CD14-positive monocyte (primary cell): ENCODE results near the gene XXYLT1. TPM values are rescaled to one million over a fixed set of nuclear protein-coding genes. Genes with fewer than 3 reads are reported as not detected.
A peak's percentile ranks its signal among the peaks of the same experiment; 100 is the strongest.
"Not testable (repeated sequence)": the region's sequence is repeated elsewhere in the genome, so short reads cannot be mapped to it uniquely, and the experiment has no call there.

Experiments
- DNase-seq, 3 donors: peaks; one replicate each; pipeline ENCODE4 v3.0.0-alpha.2; 2011 to 2022
- H2AFZ ChIP-seq: 2 replicates; pipeline ENCODE4 v1.6.0; 2012; ENCODE audit warnings: mild to moderate bottlenecking, low read depth, low read length, inconsistent platforms; ENCODE audit not compliant: insufficient read depth, poor library complexity, severe bottlenecking
- H3K27ac ChIP-seq, 2 donors: 1 replicate in 1 of 2; 2 replicates in 1 of 2; pipeline ENCODE4 v1.5.1; 2012 to 2013; ENCODE audit warnings: low read length in 2 of 2, control low read depth in 1 of 2, inconsistent platforms in 1 of 2, low read depth in 1 of 2, mild to moderate bottlenecking in 1 of 2
- H3K27me3 ChIP-seq, 2 donors: one replicate each; pipeline versions ENCODE4 v1.6.0 to v1.6.1; 2011 to 2013; ENCODE audit warnings: low read length in 2 of 2; ENCODE audit not compliant: control insufficient read depth in 2 of 2, insufficient read depth in 2 of 2
- H3K36me3 ChIP-seq, 2 donors: replicated peaks in 1 of 2; 1 replicate in 1 of 2; 2 replicates in 1 of 2; pipeline versions ENCODE4 v1.5.1 to v1.6.1; 2012 to 2013; ENCODE audit warnings: low read length in 2 of 2, control low read depth in 1 of 2, inconsistent platforms in 1 of 2, mild to moderate bottlenecking in 1 of 2; ENCODE audit not compliant: insufficient read depth in 2 of 2, control insufficient read depth in 1 of 2
- H3K4me1 ChIP-seq, 2 donors: 1 replicate in 1 of 2; 2 replicates in 1 of 2; pipeline versions ENCODE4 v1.5.1 to v1.6.1; 2012 to 2013; ENCODE audit warnings: low read length in 2 of 2, control low read depth in 1 of 2, inconsistent platforms in 1 of 2, mild to moderate bottlenecking in 1 of 2, moderate library complexity in 1 of 2; ENCODE audit not compliant: insufficient read depth in 2 of 2, control insufficient read depth in 1 of 2
- H3K4me2 ChIP-seq: replicated peaks from 2 replicates; pipeline ENCODE3; 2012; ENCODE audit warnings: low read length, moderate library complexity, mild to moderate bottlenecking; ENCODE audit not compliant: poor library complexity, severe bottlenecking; ENCODE audit errors: extremely low read depth
- H3K4me3 ChIP-seq, 3 experiments: fragments of 200-600 bp in 1 of 3; sonication (generic) in 1 of 3; replicated peaks in 1 of 3; 1 replicate in 2 of 3; 2 replicates in 1 of 3; pipeline ENCODE4 v1.5.1; 2011 to 2013; ENCODE audit warnings: low read length in 3 of 3, mild to moderate bottlenecking in 3 of 3, control low read depth in 2 of 3, low read depth in 2 of 3, inconsistent platforms in 1 of 3, moderate library complexity in 1 of 3
- H3K79me2 ChIP-seq: 2 replicates; pipeline ENCODE4 v1.6.0; 2012; ENCODE audit warnings: mild to moderate bottlenecking, control low read depth, inconsistent platforms, low read length, moderate library complexity; ENCODE audit not compliant: insufficient read depth
- H3K9ac ChIP-seq: 2 replicates; pipeline ENCODE4 v1.6.0; 2017; ENCODE audit warnings: low read length, mild to moderate bottlenecking; ENCODE audit not compliant: insufficient read depth, poor library complexity, severe bottlenecking
- H3K9me3 ChIP-seq, 2 donors: replicated peaks in 1 of 2; 1 replicate in 1 of 2; 2 replicates in 1 of 2; pipeline versions ENCODE4 v1.5.1 to v1.6.1; 2012 to 2013; ENCODE audit warnings: low read length in 2 of 2, control low read depth in 1 of 2; ENCODE audit not compliant: control insufficient read depth in 1 of 2, insufficient read depth in 1 of 2
- H4K20me1 ChIP-seq: 2 replicates; pipeline ENCODE4 v1.6.0; 2012; ENCODE audit warnings: mild to moderate bottlenecking, low read length, control low read depth, moderate library complexity; ENCODE audit not compliant: insufficient read depth
- H3K27ac Mint-ChIP-seq, 7 donors: one replicate each; pipeline ENCODE4 v1.8.0; 2020; ENCODE audit warnings: mild to moderate bottlenecking in 7 of 7, mixed read lengths in 7 of 7, moderate library complexity in 6 of 7, inconsistent platforms in 2 of 7
- H3K27me3 Mint-ChIP-seq, 3 donors: one replicate each; pipeline ENCODE4 v1.8.0; 2021 to 2022; ENCODE audit warnings: low read depth in 3 of 3, mild to moderate bottlenecking in 3 of 3, mixed read lengths in 3 of 3, moderate library complexity in 3 of 3, inconsistent platforms in 1 of 3
- H3K36me3 Mint-ChIP-seq, 2 donors: one replicate each; pipeline ENCODE4 v1.8.0; 2020; ENCODE audit warnings: mixed read lengths in 2 of 2, inconsistent platforms in 1 of 2, mild to moderate bottlenecking in 1 of 2
- H3K4me1 Mint-ChIP-seq: one replicate; pipeline ENCODE4 v1.8.0; 2020; ENCODE audit warnings: mild to moderate bottlenecking, mixed read lengths
- H3K4me3 Mint-ChIP-seq, 2 donors: one replicate each; pipeline ENCODE4 v1.8.0; 2020; ENCODE audit warnings: mild to moderate bottlenecking in 2 of 2, mixed read lengths in 2 of 2, moderate library complexity in 1 of 2
- H3K9me3 Mint-ChIP-seq, 7 donors: one replicate each; pipeline ENCODE4 v1.8.0; 2020 to 2022; ENCODE audit warnings: mixed read lengths in 7 of 7, mild to moderate bottlenecking in 6 of 7, moderate library complexity in 6 of 7, inconsistent platforms in 2 of 7
- WGBS: methylation state at CpG from one replicate; pipeline ENCODE4 v1.1.5; 2013; ENCODE audit warnings: missing lambda C conversion rate; ENCODE audit not compliant: insufficient coverage; 5-methylcytosine and 5-hydroxymethylcytosine counted together
- intact Hi-C, 2 donors: fragments of 100-400 bp; cut with micrococcal nuclease; formaldehyde crosslinking; loops; one replicate each; pipeline versions ENCODE4 v1.15.0 to v1.15.1; 2023
- polyA plus RNA-seq, 3 donors: library from polyadenylated mRNA; depleted of rRNA in 1 of 3; unstranded in 2 of 3; stranded (reverse) in 1 of 3; fragments of 300-500 nt in 2 of 3; fragments of >200 nt in 1 of 3; fragmentation: Illumina TruSeq in 2 of 3; gene quantifications; 1 replicate in 2 of 3; 2 replicates in 1 of 3; pipeline ENCODE4 v1.2.3, GENCODE V29; 2012 to 2021
- TF ChIP-seq, protein P1 (sequence below): fragments of 200-600 bp; IDR thresholded peaks from one replicate; pipeline ENCODE4 v1.8.0; 2022; ENCODE audit warnings: antibody characterized with exemption, mild to moderate bottlenecking

XXYLT1 gene
- polyA plus RNA-seq, 3 donors = 11.8 to 13.5 (median 13.2) TPM

DNA sequence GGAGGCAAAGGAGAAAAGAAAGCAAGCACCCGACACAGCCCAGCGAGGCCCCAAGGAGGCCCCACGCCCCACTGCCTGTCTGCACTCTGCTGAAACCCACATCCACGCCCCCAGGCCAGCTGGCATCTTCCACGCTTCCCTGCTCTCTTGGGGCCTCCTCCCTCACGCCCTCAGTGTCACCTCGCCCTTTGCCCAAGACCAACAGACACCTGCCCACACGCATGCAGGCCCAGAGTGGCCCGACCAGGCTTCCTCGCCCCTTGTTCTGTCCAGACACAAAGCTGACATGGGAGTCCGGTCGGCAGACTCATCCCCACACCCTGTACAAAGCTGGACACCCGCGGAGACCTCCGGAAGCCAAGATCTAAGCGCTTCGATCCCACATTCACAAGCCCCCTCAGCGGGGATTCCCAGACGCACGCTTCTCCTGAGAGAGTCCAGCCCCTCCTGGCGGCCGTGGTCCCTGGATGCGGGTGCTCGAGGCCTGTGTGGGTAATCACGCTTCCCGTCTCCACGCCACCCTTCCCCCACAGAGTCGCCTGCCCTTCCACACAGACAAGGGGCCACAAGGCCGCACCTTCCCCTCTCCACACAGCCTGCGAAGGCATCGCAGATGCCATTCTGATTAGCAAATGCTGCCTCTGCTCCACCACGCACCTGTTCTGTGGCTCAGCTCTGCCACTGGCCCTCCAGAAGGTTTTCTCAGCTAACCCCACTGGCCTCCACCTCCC is 176.6 kb downstream of the XXYLT1 start:
- no peaks in the 10 kb centered on the region for H3K27me3 ChIP-seq
- peaks cover 8% of the 10 kb centered on the region for H3K79me2 ChIP-seq
- peak overlapping the region; percentile 16 for H3K4me2 ChIP-seq
- no peaks in the 10 kb centered on the region for H4K20me1 ChIP-seq
- H3K27me3 Mint-ChIP-seq = peaks cover 1 to 2% (median 2%) of the 10 kb centered on the region in 3 donors
- no peaks in the 10 kb centered on the region for H3K9me3 ChIP-seq
- no peaks in the 10 kb centered on the region for H3K36me3 ChIP-seq
- intact Hi-C loops = no loop called here
- peaks cover 49% of the 10 kb centered on the region for H3K4me1 Mint-ChIP-seq
- 56% methylated on average over 18 of the region's 32 CpGs for WGBS
- H3K36me3 Mint-ChIP-seq = peaks cover 0 to 10% of the 10 kb centered on the region in 2 donors
- no peaks in the 10 kb centered on the region for H3K9me3 Mint-ChIP-seq
- peaks cover 44 to 50% of the 10 kb centered on the region in 2 donors for H3K4me1 ChIP-seq
- H3K4me3 ChIP-seq = peak overlapping the region in 1 of 3 experiments; percentile 20
- H3K4me3 Mint-ChIP-seq = peak overlapping the region in 1 of 2 donors; percentile 49
- peak overlapping the region in 1 of 2 donors; percentile 21 for H3K27ac ChIP-seq
- peak overlapping the region; percentile 59 for H2AFZ ChIP-seq
- peak overlapping the region in 5 of 7 donors; percentile 58 to 68 (median 63) for H3K27ac Mint-ChIP-seq
- TF ChIP-seq, protein P1, sequence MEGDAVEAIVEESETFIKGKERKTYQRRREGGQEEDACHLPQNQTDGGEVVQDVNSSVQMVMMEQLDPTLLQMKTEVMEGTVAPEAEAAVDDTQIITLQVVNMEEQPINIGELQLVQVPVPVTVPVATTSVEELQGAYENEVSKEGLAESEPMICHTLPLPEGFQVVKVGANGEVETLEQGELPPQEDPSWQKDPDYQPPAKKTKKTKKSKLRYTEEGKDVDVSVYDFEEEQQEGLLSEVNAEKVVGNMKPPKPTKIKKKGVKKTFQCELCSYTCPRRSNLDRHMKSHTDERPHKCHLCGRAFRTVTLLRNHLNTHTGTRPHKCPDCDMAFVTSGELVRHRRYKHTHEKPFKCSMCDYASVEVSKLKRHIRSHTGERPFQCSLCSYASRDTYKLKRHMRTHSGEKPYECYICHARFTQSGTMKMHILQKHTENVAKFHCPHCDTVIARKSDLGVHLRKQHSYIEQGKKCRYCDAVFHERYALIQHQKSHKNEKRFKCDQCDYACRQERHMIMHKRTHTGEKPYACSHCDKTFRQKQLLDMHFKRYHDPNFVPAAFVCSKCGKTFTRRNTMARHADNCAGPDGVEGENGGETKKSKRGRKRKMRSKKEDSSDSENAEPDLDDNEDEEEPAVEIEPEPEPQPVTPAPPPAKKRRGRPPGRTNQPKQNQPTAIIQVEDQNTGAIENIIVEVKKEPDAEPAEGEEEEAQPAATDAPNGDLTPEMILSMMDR = no peak
- no peak overlapping the region for H3K9ac ChIP-seq
- DNase-seq = no peak

DNA sequence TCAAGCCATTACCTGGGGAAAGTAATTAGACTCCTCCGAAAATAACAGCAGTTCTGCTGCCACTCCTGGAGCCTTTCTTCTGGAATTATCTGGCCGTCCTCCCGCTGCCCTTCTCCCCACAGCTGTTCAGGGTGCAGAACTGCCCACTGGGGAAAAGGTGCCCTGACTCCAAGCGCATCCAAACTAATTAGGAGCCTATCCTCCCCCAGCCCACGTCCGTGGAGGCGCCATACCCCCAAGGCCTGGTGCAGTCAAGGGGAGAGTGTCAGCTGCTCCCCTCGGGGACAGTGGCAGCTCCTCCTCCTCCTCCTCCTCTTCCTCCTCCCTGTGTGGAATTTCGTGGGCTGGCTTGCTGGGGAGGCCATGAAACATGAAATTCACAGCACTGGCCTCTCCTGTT is 177.2 kb downstream of the XXYLT1 start:
- no peak for DNase-seq
- peak overlapping the region in 1 of 2 donors; percentile 49 for H3K4me3 Mint-ChIP-seq
- peak overlapping the region in 2 of 7 donors; percentile 58 to 65 for H3K27ac Mint-ChIP-seq
- no peaks in the 10 kb centered on the region for H4K20me1 ChIP-seq
- H3K27me3 Mint-ChIP-seq = peaks cover 1 to 2% (median 2%) of the 10 kb centered on the region in 3 donors
- H3K4me3 ChIP-seq = peak overlapping the region in 1 of 3 experiments; percentile 20
- H3K27me3 ChIP-seq = no peaks in the 10 kb centered on the region
- H3K36me3 ChIP-seq = no peaks in the 10 kb centered on the region
- peaks cover 38 to 44% of the 10 kb centered on the region in 2 donors for H3K4me1 ChIP-seq
- H3K27ac ChIP-seq = no peak overlapping the region
- H3K4me2 ChIP-seq = peak overlapping the region; percentile 16
- TF ChIP-seq, protein P1 = no peak
- intact Hi-C loops = no loop called here
- H2AFZ ChIP-seq = peak overlapping the region; percentile 59
- H3K9me3 ChIP-seq = no peaks in the 10 kb centered on the region
- H3K9me3 Mint-ChIP-seq = no peaks in the 10 kb centered on the region
- H3K79me2 ChIP-seq = peaks cover 4% of the 10 kb centered on the region
- peaks cover 0 to 10% of the 10 kb centered on the region in 2 donors for H3K36me3 Mint-ChIP-seq
- 96% methylated on average over 4 of the region's 9 CpGs for WGBS
- H3K9ac ChIP-seq = no peak overlapping the region
- H3K4me1 Mint-ChIP-seq = peaks cover 44% of the 10 kb centered on the region

DNA sequence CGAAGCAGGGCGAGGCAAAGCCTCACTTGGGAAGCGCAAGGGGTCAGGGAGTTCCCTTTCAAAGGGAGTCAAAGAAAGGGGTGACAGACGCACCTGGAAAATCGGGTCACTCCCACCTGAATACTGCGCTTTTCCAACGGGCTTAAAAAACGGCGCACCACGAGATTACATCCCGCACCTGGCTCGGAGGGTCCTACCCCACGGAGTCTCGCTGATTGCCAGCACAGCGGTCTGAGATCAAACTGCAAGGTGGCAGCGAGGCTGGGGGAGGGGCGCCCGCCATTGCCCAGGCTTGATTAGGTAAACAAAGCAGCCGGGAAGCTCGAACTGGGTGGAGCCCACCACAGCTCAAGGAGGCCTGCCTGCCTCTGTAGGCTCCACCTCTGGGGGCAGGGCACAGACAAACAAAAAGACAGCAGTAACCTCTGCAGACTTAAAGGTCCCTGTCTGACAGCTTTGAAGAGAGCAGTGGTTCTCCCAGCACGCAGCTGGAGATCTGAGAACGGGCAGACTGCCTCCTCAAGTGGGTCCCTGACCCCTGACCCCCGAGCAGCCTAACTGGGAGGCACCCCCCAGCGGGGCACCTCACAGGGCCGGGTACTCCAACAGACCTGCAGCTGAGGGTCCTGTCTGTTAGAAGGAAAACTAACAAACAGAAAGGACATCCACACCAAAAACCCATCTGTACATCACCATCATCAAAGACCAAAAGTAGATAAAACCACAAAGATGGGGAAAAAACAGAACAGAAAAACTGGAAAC is 182.9 kb downstream of the XXYLT1 start:
- H3K36me3 ChIP-seq, H3K9me3 ChIP-seq, H3K27me3 ChIP-seq, H3K4me2 ChIP-seq, H4K20me1 ChIP-seq, H3K4me3 ChIP-seq, H2AFZ ChIP-seq, H3K79me2 ChIP-seq, DNase-seq, H3K27ac ChIP-seq, H3K27me3 Mint-ChIP-seq, H3K36me3 Mint-ChIP-seq, intact Hi-C loops, H3K4me1 ChIP-seq, H3K9me3 Mint-ChIP-seq, H3K9ac ChIP-seq: not testable (repeated sequence)
- H3K27ac Mint-ChIP-seq = peak overlapping the region in 1 of 7 donors; percentile 69
- peaks cover 11% of the 10 kb centered on the region for H3K4me1 Mint-ChIP-seq
- peak overlapping the region in 1 of 2 donors; percentile 63 for H3K4me3 Mint-ChIP-seq
- 94% methylated on average over 7 of the region's 25 CpGs for WGBS
